ENCODE data around the gene GALNTL6.

GRCh38 chr4:171880136-171880535 is 66.9 kb downstream of the GALNTL6 start:
- TF ChIP-seq ZNF274 (IDR thresholded peaks at IDR 0.05; ENCODE audit: low read depth, low read length) (no peak), YY1 (IDR thresholded peaks at IDR 0.05; ENCODE audit: insufficient read depth, insufficient read length) (no peak)
